Spleen (tissue), 7 donors: ENCODE results near the gene CD207.

ENCODE experiments used
- CTCF ChIP-seq, 11 experiments: fragments of 200-600 bp in 7 of 11; fragments of 450-650 bp in 4 of 11; sonication (generic) in 4 of 11; IDR thresholded peaks in 8 of 11; conservative IDR thresholded peaks in 3 of 11; 1 replicate in 7 of 11; 2 replicates in 4 of 11; pipeline versions ENCODE4 v1.4.0 to v1.8.0; 2016 to 2021; ENCODE audit warnings: antibody characterized with exemption in 11 of 11, inconsistent platforms in 4 of 11, mild to moderate bottlenecking in 1 of 11
- POLR2A ChIP-seq, 3 donors: fragments of 450-650 bp; IDR thresholded peaks; one replicate each; pipeline ENCODE4 v1.5.1; 2017; ENCODE audit warnings: antibody characterized with exemption in 3 of 3, mild to moderate bottlenecking in 1 of 3
- donor health status: DM: no; HTN: no; CAD: no; lungs with moderate emphysema.
- donor health status: DM: no; HTN: no; CAD: no.
- donor health status: DM: no; HTN: no; CAD: no.

DNA sequence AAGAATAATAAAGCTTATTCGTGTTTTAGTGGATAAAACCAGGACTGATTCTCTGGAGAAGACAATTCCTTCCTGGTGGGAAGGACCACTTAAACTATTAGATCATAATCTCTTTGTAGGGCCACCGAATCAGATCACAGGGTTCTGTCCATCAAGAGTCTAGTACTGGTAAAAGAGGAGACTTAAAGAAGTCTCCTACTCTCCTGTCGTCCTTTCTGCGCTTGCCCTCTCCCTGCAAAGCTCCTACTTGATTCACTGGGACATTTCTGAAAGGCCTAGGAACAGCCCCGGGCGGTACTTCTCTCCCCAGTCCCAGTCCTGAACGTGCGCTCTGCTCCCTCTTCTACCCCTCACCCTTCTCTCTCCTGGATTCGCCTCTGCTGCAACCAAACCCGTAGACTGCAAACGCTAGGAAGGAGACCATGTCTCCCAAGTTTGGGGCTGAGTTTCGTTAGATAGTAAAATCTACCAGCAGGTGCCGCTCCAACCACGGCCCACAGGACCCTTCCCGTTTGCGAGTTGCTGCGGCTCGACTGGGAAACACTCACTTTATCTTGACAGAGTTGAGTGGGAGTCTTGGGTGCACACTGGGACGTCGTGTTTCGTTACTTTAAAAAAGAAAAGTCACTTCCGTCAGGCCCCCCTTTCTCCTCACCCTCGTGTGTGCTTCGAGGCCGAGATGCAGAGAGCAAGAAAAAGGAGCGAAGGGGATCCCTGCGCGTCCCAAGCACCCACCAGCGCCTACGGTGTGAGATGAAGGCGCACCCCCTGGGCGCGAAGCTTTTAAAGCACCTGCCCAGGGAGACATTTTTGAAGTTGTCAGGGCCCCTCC, 46.1 kb downstream of the CD207 start:
- TF ChIP-seq CTCF (IDR thresholded peaks at IDR 0.05 in 8 of 11, conservative IDR thresholded peaks at IDR 0.05 in 3 of 11) (peak; percentile 28 to 66 (median 40)), POLR2A (IDR thresholded peaks at IDR 0.05) (no peak)
